ENCODE data around the gene STAB1.

GRCh38 chr3:52493232-52494017 is 1.7 kb upstream of the STAB1 start:
- TF ChIP-seq REST (IDR thresholded peaks at IDR 0.05; ENCODE audit: unreplicated experiment), result no peak
- TF ChIP-seq, protein P1, sequence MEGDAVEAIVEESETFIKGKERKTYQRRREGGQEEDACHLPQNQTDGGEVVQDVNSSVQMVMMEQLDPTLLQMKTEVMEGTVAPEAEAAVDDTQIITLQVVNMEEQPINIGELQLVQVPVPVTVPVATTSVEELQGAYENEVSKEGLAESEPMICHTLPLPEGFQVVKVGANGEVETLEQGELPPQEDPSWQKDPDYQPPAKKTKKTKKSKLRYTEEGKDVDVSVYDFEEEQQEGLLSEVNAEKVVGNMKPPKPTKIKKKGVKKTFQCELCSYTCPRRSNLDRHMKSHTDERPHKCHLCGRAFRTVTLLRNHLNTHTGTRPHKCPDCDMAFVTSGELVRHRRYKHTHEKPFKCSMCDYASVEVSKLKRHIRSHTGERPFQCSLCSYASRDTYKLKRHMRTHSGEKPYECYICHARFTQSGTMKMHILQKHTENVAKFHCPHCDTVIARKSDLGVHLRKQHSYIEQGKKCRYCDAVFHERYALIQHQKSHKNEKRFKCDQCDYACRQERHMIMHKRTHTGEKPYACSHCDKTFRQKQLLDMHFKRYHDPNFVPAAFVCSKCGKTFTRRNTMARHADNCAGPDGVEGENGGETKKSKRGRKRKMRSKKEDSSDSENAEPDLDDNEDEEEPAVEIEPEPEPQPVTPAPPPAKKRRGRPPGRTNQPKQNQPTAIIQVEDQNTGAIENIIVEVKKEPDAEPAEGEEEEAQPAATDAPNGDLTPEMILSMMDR (conservative IDR thresholded peaks at IDR 0.05; ENCODE audit: low read depth in 2 of 2), result no peak
- no peak; the same call in 1 of the 2 replicates for TF ChIP-seq POLR2AphosphoS5 (IDR thresholded peaks at IDR 0.05; ENCODE audit: low read depth)
- no peak for TF ChIP-seq NANOG (IDR thresholded peaks at IDR 0.05; ENCODE audit: borderline replicate concordance)
- TF ChIP-seq EZH2 (IDR thresholded peaks at IDR 0.05; ENCODE audit: low read depth, unreplicated experiment), result no peak
- TF ChIP-seq EZH2phosphoT487 (IDR thresholded peaks at IDR 0.05; ENCODE audit: unreplicated experiment), result no peak
- no peak for TF ChIP-seq ZNF331 (CRISPR knock-in tag; IDR thresholded peaks at IDR 0.05; ENCODE audit: low read depth)
- no peak for TF ChIP-seq CREB1 (CRISPR knock-in tag; IDR thresholded peaks at IDR 0.05; ENCODE audit: low read depth)
- TF ChIP-seq, protein P2, sequence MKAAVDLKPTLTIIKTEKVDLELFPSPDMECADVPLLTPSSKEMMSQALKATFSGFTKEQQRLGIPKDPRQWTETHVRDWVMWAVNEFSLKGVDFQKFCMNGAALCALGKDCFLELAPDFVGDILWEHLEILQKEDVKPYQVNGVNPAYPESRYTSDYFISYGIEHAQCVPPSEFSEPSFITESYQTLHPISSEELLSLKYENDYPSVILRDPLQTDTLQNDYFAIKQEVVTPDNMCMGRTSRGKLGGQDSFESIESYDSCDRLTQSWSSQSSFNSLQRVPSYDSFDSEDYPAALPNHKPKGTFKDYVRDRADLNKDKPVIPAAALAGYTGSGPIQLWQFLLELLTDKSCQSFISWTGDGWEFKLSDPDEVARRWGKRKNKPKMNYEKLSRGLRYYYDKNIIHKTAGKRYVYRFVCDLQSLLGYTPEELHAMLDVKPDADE (IDR thresholded peaks at IDR 0.05), result no peak
- no peak for TF ChIP-seq JUNB (IDR thresholded peaks at IDR 0.05; ENCODE audit: unreplicated experiment)
- TF ChIP-seq, protein P3, sequence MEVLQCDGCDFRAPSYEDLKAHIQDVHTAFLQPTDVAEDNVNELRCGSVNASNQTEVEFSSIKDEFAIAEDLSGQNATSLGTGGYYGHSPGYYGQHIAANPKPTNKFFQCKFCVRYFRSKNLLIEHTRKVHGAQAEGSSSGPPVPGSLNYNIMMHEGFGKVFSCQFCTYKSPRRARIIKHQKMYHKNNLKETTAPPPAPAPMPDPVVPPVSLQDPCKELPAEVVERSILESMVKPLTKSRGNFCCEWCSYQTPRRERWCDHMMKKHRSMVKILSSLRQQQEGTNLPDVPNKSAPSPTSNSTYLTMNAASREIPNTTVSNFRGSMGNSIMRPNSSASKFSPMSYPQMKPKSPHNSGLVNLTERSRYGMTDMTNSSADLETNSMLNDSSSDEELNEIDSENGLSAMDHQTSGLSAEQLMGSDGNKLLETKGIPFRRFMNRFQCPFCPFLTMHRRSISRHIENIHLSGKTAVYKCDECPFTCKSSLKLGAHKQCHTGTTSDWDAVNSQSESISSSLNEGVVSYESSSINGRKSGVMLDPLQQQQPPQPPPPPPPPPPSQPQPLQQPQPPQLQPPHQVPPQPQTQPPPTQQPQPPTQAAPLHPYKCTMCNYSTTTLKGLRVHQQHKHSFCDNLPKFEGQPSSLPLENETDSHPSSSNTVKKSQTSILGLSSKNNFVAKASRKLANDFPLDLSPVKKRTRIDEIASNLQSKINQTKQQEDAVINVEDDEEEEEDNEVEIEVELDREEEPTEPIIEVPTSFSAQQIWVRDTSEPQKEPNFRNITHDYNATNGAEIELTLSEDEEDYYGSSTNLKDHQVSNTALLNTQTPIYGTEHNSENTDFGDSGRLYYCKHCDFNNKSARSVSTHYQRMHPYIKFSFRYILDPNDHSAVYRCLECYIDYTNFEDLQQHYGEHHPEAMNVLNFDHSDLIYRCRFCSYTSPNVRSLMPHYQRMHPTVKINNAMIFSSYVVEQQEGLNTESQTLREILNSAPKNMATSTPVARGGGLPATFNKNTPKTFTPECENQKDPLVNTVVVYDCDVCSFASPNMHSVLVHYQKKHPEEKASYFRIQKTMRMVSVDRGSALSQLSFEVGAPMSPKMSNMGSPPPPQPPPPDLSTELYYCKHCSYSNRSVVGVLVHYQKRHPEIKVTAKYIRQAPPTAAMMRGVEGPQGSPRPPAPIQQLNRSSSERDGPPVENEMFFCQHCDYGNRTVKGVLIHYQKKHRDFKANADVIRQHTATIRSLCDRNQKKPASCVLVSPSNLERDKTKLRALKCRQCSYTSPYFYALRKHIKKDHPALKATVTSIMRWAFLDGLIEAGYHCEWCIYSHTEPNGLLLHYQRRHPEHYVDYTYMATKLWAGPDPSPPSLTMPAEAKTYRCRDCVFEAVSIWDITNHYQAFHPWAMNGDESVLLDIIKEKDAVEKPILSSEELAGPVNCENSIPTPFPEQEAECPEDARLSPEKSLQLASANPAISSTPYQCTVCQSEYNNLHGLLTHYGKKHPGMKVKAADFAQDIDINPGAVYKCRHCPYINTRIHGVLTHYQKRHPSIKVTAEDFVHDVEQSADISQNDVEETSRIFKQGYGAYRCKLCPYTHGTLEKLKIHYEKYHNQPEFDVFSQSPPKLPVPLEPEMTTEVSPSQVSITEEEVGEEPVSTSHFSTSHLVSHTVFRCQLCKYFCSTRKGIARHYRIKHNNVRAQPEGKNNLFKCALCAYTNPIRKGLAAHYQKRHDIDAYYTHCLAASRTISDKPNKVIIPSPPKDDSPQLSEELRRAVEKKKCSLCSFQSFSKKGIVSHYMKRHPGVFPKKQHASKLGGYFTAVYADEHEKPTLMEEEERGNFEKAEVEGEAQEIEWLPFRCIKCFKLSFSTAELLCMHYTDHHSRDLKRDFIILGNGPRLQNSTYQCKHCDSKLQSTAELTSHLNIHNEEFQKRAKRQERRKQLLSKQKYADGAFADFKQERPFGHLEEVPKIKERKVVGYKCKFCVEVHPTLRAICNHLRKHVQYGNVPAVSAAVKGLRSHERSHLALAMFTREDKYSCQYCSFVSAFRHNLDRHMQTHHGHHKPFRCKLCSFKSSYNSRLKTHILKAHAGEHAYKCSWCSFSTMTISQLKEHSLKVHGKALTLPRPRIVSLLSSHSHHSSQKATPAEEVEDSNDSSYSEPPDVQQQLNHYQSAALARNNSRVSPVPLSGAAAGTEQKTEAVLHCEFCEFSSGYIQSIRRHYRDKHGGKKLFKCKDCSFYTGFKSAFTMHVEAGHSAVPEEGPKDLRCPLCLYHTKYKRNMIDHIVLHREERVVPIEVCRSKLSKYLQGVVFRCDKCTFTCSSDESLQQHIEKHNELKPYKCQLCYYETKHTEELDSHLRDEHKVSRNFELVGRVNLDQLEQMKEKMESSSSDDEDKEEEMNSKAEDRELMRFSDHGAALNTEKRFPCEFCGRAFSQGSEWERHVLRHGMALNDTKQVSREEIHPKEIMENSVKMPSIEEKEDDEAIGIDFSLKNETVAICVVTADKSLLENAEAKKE (CRISPR knock-in tag; IDR thresholded peaks at IDR 0.05), result no peak
- no peak for TF ChIP-seq STAT1 (IDR thresholded peaks at IDR 0.05; ENCODE audit: unreplicated experiment)
